Measurements from ENCODE around the gene LRRC23. TPM values are rescaled to one million over a fixed set of nuclear protein-coding genes. Genes with fewer than 3 reads are reported as not detected.
A peak's percentile ranks its signal among the peaks of the same experiment; 100 is the strongest.

Gene LRRC23
- total RNA-seq, 4 donors from 2014 or later = 8.7 to 16.4 (median 13.0) TPM

DNA sequence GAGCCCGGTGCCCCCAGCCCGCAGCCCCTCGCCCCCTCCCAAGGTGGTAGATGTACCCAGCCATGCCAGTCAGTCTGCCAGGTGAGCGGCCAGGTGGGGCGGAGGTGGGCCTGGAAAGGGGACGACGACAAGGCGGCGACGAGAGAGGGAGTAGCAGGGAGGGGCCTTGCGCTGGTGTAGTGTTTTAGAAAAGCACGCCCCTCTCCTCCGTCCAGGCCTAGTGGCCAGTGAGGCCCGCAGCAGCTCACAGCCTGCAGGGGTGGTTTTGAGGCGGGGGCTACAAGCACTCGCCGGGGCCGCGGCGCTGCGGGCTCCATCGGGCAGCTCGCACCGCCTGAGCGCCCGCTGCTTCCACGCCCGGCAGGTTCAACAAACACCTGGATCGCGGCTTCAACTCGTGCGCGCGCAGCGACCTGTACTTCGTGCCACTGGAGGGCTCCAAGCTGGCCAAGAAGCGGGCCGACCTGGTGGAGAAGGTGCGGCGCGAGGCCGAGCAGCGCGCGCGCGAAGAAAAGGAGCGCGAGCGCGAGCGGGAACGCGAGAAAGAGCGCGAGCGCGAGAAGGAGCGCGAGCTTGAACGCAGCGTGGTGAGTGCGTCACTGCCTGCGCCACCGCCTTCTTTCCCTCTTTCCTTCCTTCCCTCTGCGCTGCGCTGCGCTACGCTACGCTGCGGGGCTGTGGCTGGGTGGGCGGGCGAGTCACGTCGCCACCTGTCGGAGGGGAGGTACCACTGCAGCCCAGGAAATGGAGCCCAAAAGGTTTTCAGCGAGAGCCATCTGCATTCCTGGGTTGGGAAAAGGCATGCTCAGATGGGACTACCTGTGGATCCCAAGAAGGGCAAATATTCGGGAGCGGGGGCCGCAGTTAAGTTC lies 33.1 kb downstream of the LRRC23 start:
- intact Hi-C loops (cut with DNase I) = loop anchor here (2.0 kb wide), 1 partner anchor 69 kb away; no protein-coding TSS in a partner anchor

DNA sequence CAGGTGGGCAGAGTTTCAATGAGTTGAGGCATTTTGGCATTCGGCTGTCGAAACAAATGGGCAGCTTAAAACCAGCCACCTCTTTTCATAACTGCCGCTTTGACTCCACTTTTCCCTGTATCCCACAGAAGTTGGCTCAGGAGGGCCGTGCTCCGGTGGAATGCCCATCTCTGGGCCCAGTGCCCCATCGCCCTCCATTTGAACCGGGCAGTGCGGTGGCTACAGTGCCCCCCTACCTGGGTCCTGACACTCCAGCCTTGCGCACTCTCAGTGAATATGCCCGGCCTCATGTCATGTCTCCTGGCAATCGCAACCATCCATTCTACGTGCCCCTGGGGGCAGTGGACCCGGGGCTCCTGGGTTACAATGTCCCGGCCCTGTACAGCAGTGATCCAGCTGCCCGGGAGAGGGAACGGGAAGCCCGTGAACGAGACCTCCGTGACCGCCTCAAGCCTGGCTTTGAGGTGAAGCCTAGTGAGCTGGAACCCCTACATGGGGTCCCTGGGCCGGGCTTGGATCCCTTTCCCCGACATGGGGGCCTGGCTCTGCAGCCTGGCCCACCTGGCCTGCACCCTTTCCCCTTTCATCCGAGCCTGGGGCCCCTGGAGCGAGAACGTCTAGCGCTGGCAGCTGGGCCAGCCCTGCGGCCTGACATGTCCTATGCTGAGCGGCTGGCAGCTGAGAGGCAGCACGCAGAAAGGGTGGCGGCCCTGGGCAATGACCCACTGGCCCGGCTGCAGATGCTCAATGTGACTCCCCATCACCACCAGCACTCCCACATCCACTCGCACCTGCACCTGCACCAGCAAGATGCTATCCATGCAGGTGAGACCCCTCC lies 34.0 kb downstream of the LRRC23 start:
- H3K36me3 ChIP-seq = peaks cover 33% of the 10 kb centered on the region in 2 donors
- H3K9me3 ChIP-seq = no peaks in the 10 kb centered on the region
- intact Hi-C loops (cut with DNase I) = loop anchor here (2.0 kb wide), 1 partner anchor 70 kb away; no protein-coding TSS in a partner anchor
- no peak for DNase-seq
- H3K4me3 ChIP-seq (replicated peaks in 1 of 3) = peak overlapping the region in 1 of 3 donors; percentile 46
- TF ChIP-seq, protein P1, sequence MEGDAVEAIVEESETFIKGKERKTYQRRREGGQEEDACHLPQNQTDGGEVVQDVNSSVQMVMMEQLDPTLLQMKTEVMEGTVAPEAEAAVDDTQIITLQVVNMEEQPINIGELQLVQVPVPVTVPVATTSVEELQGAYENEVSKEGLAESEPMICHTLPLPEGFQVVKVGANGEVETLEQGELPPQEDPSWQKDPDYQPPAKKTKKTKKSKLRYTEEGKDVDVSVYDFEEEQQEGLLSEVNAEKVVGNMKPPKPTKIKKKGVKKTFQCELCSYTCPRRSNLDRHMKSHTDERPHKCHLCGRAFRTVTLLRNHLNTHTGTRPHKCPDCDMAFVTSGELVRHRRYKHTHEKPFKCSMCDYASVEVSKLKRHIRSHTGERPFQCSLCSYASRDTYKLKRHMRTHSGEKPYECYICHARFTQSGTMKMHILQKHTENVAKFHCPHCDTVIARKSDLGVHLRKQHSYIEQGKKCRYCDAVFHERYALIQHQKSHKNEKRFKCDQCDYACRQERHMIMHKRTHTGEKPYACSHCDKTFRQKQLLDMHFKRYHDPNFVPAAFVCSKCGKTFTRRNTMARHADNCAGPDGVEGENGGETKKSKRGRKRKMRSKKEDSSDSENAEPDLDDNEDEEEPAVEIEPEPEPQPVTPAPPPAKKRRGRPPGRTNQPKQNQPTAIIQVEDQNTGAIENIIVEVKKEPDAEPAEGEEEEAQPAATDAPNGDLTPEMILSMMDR (IDR thresholded peaks at IDR 0.05) = peak in 1 of 6 experiments; percentile 4
- TF ChIP-seq POLR2A (IDR thresholded peaks at IDR 0.05) = peak in 1 of 2 donors; percentile 5
- peaks cover 27 to 41% of the 10 kb centered on the region in 2 donors for H3K4me1 ChIP-seq
- 76 to 84% methylated on average over 21 to 26 of the region's 32 CpGs for WGBS, 2 donors
- H3K27ac ChIP-seq = peak overlapping the region; percentile 90 to 96 (median 93)
- no peaks in the 10 kb centered on the region for H3K27me3 ChIP-seq

More for the DNA sequence above, 33.1 kb downstream of the LRRC23 start:
- peak overlapping the region; percentile 90 to 96 (median 93) for H3K27ac ChIP-seq
- TF ChIP-seq POLR2A (IDR thresholded peaks at IDR 0.05) = peak in 1 of 2 donors; percentile 86
- TF ChIP-seq, protein P1 (IDR thresholded peaks at IDR 0.05) = peak; percentile 89 to 98 (median 94)
- H3K36me3 ChIP-seq = peaks cover 33% of the 10 kb centered on the region in 2 donors
- H3K4me1 ChIP-seq = peaks cover 20 to 39% of the 10 kb centered on the region in 2 donors
- 0 to 2% methylated on average over 30 to 41 of the region's 80 CpGs for WGBS, 2 donors
- peak; percentile 94 for DNase-seq
- no peaks in the 10 kb centered on the region for H3K27me3 ChIP-seq
- no peaks in the 10 kb centered on the region for H3K9me3 ChIP-seq
- peak overlapping the region in 2 of 3 donors; percentile 16 to 46 for H3K4me3 ChIP-seq (replicated peaks in 1 of 3)

DNA sequence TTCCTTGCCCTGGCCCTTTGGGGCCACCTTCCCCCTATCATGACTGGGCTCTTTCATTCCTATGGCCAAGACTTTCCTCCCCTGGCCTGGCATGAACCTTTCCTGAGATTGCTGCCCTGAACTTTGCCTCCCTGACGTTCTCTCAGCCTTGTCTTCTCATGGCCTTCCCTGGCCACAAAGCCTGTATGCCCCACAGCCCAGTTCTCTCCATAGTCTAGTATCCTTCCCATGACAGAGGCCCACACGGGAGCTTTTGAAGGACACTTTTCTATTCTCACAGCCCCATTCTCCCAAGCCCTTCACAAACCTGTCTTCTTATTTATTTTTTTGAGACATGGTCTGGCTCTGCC lies 34.5 kb downstream of the LRRC23 start:
- Histone ChIP-seq H3K9me3 (no peaks in the 10 kb centered on the region), H3K27me3 (no peaks in the 10 kb centered on the region), H3K4me1 (peaks cover 27 to 35% of the 10 kb centered on the region in 2 donors), H3K4me3 (replicated peaks in 1 of 3) (no peak overlapping the region), H3K36me3 (peaks cover 27 to 28% of the 10 kb centered on the region in 2 donors), H3K27ac (no peak overlapping the region)
- no peak for DNase-seq
- TF ChIP-seq POLR2A (IDR thresholded peaks at IDR 0.05) = no peak
- TF ChIP-seq, protein P1 (IDR thresholded peaks at IDR 0.05) = no peak
- intact Hi-C loops (cut with DNase I) = loop anchor here (2.0 kb wide), 1 partner anchor 70 kb away; no protein-coding TSS in a partner anchor
- WGBS, 2 donors = 79 to 80% methylated on average over 2 of the region's 2 CpGs

DNA sequence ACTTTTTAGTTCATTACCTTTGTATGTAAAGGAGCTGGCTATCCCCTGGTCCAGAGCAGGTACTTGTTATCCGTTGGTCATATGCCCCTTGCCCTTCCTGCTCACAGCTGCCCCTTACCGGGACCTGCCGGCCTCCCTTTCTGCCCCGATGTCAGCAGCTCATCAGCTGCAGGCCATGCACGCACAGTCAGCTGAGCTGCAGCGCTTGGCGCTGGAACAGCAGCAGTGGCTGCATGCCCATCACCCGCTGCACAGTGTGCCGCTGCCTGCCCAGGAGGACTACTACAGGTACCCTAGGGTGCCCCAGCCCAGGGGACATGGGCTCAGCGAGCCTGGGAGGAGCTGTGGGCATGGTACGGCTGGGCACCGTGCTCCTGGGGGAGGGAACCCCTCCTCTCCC lies 36.6 kb downstream of the LRRC23 start:
- DNase-seq = no peak
- intact Hi-C loops (cut with DNase I) = no loop called here
- no peaks in the 10 kb centered on the region for H3K27me3 ChIP-seq
- H3K36me3 ChIP-seq = peaks cover 10% of the 10 kb centered on the region in 2 donors
- no peaks in the 10 kb centered on the region for H3K9me3 ChIP-seq
- no peak overlapping the region for H3K27ac ChIP-seq
- TF ChIP-seq, protein P1 (IDR thresholded peaks at IDR 0.05) = no peak
- TF ChIP-seq POLR2A (IDR thresholded peaks at IDR 0.05) = no peak
- H3K4me1 ChIP-seq = peaks cover 38 to 46% of the 10 kb centered on the region in 2 donors
- no peak overlapping the region for H3K4me3 ChIP-seq (replicated peaks in 1 of 3)
- WGBS, 2 donors = 80 to 97% methylated on average over 3 to 9 of the region's 12 CpGs

Measured in thyroid gland (tissue), 4 donors.